Body of pancreas (tissue), 4 donors: ENCODE measurements around the gene NBEA.

Experiments
- POLR2A ChIP-seq, 3 donors: fragments of 450-650 bp; IDR thresholded peaks; one replicate each; pipeline ENCODE4 v1.6.1; 2016; ENCODE audit warnings: antibody characterized with exemption in 3 of 3, mild to moderate bottlenecking in 2 of 3
- TF ChIP-seq, protein P1 (sequence below), 7 experiments: fragments of 450-650 bp in 4 of 7; fragments of 200-600 bp in 3 of 7; sonication (generic) in 3 of 7; IDR thresholded peaks; one replicate each; pipeline ENCODE4 v1.5.1; 2016 to 2019; ENCODE audit warnings: antibody characterized with exemption in 7 of 7

DNA sequence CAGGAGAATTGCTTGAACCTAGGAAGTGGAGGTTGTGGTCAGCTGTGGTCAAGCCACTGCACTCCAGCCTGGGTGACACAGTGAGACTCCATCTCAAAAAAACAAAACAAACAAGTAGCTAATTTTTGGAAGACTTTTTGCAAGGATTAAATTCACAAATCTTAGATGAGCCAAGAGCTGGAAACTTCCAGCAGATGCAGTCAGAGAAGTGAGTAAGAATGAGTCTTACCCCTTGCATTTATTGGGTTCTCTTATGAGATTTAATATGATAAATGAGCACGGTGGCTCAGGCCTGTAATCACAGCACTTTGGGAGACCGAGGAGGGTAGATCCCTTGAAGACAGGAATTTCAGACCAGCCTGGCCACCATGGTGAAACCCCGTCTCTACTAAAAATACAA is 44.9 kb upstream of the NBEA start:
- no peak for TF ChIP-seq POLR2A (IDR thresholded peaks at IDR 0.05)
- TF ChIP-seq, protein P1, sequence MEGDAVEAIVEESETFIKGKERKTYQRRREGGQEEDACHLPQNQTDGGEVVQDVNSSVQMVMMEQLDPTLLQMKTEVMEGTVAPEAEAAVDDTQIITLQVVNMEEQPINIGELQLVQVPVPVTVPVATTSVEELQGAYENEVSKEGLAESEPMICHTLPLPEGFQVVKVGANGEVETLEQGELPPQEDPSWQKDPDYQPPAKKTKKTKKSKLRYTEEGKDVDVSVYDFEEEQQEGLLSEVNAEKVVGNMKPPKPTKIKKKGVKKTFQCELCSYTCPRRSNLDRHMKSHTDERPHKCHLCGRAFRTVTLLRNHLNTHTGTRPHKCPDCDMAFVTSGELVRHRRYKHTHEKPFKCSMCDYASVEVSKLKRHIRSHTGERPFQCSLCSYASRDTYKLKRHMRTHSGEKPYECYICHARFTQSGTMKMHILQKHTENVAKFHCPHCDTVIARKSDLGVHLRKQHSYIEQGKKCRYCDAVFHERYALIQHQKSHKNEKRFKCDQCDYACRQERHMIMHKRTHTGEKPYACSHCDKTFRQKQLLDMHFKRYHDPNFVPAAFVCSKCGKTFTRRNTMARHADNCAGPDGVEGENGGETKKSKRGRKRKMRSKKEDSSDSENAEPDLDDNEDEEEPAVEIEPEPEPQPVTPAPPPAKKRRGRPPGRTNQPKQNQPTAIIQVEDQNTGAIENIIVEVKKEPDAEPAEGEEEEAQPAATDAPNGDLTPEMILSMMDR (IDR thresholded peaks at IDR 0.05), result no peak
